K562 (cell line): ENCODE measurements around the gene LCN15. TPM values are rescaled to one million over a fixed set of nuclear protein-coding genes. Genes with fewer than 3 reads are reported as not detected.

Experiments
- ATAC-seq: fragments of 200-7000 bp; cut with Tn5 transposase; 3 replicates; pipeline ENCODE4 v1.9.1; 2020; ENCODE audit warnings: moderate library complexity
- BruUV-seq: library from RNA; stranded (reverse); fragments of 400-500 nt; replicated peaks from 2 replicates; lab custom pipeline; 2021; lab: Mats Ljungman, UMichigan
- CTCF ChIA-PET: fragments of 300-600 bp; formaldehyde crosslinking; extraction: SDS; loops from one replicate; lab custom pipeline; 2021; ENCODE audit warnings: low intra/inter-chr PET ratio; lab: Yijun Ruan, JAX
- POLR2A ChIA-PET: fragments of 300-600, 350-650 bp; sonication (Branson Sonifier 250); formaldehyde crosslinking; extraction: SDS; loops from one replicate; lab custom pipeline; 2021; ENCODE audit warnings: antibody characterized with exemption, inconsistent platforms; lab: Yijun Ruan, JAX
- DNase-seq, 4 experiments: peaks; one replicate each; pipeline versions ENCODE4 v3.0.0 to v3.0.0-alpha.2; 2011 to 2018; ENCODE audit warnings: low spot score in 3 of 4, mixed read lengths in 3 of 4; ENCODE audit errors: extremely low read depth in 1 of 4
- FAIRE-seq: peaks from 2 replicates; lab custom pipeline; 2011; peaks lifted over from hg19 to GRCh38; lab: Jason Lieb, UNC
- H2AFZ ChIP-seq: 2 replicates; pipeline ENCODE4 v1.6.0; 2011; ENCODE audit warnings: low read depth, low read length, control low read depth, inconsistent platforms
- H3K27ac ChIP-seq: fragments of 200-600 bp; 3 replicates; pipeline ENCODE4 v1.8.0; 2011; ENCODE audit warnings: low read depth, mild to moderate bottlenecking, control low read depth, inconsistent platforms, low read length, moderate library complexity, mixed read lengths; ENCODE audit errors: extremely low read depth
- H3K27me3 ChIP-seq, 2 experiments: fragments of 300-600 bp in 1 of 2; 2 replicates in 1 of 2; 3 replicates in 1 of 2; pipeline versions ENCODE4 v1.6.0 to v1.8.0; 2011; ENCODE audit warnings: inconsistent platforms in 2 of 2, low read length in 2 of 2, mild to moderate bottlenecking in 1 of 2, mixed read lengths in 1 of 2, moderate library complexity in 1 of 2; ENCODE audit not compliant: control insufficient read depth in 2 of 2, insufficient read depth in 2 of 2
- H3K36me3 ChIP-seq: fragments of 300-600 bp; 3 replicates; pipeline ENCODE4 v1.8.0; 2011; ENCODE audit warnings: mild to moderate bottlenecking, low read length, inconsistent platforms; ENCODE audit not compliant: control insufficient read depth, insufficient read depth
- H3K4me1 ChIP-seq, 2 experiments: fragments of 200-600 bp in 1 of 2; replicated peaks in 1 of 2; 2 replicates in 1 of 2; 3 replicates in 1 of 2; pipeline versions ENCODE4 v1.5.1 to v1.8.0; 2011; ENCODE audit warnings: inconsistent platforms in 2 of 2, low read length in 2 of 2, mild to moderate bottlenecking in 1 of 2, mixed read lengths in 1 of 2, moderate library complexity in 1 of 2; ENCODE audit not compliant: control insufficient read depth in 2 of 2, insufficient read depth in 2 of 2
- H3K4me2 ChIP-seq: 2 replicates; pipeline ENCODE4 v1.6.1; 2011; ENCODE audit warnings: low read length, control low read depth, inconsistent platforms, mixed read lengths; ENCODE audit not compliant: insufficient read depth
- H3K4me3 ChIP-seq: fragments of 200-600 bp; sonication (generic), shearing (Covaris generic); 2 replicates; pipeline ENCODE4 v1.5.1; 2016; ENCODE audit warnings: control low read depth, inconsistent platforms
- H3K79me2 ChIP-seq: fragments of 200-600 bp; 3 replicates; pipeline ENCODE4 v1.8.0; 2011; ENCODE audit warnings: low read length, inconsistent platforms; ENCODE audit not compliant: control insufficient read depth, insufficient read depth
- H3K9ac ChIP-seq, 2 experiments: 2 replicates each; pipeline versions ENCODE4 v1.6.0 to v1.6.1; 2011; ENCODE audit warnings: low read depth in 2 of 2, low read length in 2 of 2, control low read depth in 1 of 2, inconsistent platforms in 1 of 2, mild to moderate bottlenecking in 1 of 2, mixed read lengths in 1 of 2; ENCODE audit not compliant: insufficient read depth in 1 of 2
- H3K9me1 ChIP-seq: one replicate; pipeline ENCODE4 v1.6.0; 2011; ENCODE audit warnings: inconsistent platforms, mild to moderate bottlenecking, low read length, moderate library complexity; ENCODE audit not compliant: control insufficient read depth, insufficient read depth
- H3K9me3 ChIP-seq: replicated peaks from 2 replicates; pipeline ENCODE4 v1.5.1; 2011; ENCODE audit warnings: low read depth, low read length, inconsistent platforms; ENCODE audit not compliant: control insufficient read depth, insufficient read depth
- H4K20me1 ChIP-seq: replicated peaks from 2 replicates; pipeline ENCODE4 v1.6.1; 2011; ENCODE audit warnings: low read length, inconsistent platforms, mixed read lengths; ENCODE audit not compliant: control insufficient read depth, insufficient read depth
- CREB3L1 ChIP-seq: fragments of 450-650 bp; IDR thresholded peaks from 2 replicates; pipeline ENCODE4 v1.6.1; 2014; ENCODE audit warnings: low read depth, mild to moderate bottlenecking, moderate library complexity, borderline replicate concordance
- KLF10 ChIP-seq: fragments of 250-450 bp; sonication (Bioruptor Pico); IDR thresholded peaks from 2 replicates; pipeline ENCODE4 v1.6.1; 2021; ENCODE audit warnings: matching md5 sums
- MED1 ChIP-seq: sonication (generic); formaldehyde crosslinking; IDR thresholded peaks from 2 replicates; pipeline ENCODE4 v1.8.1; 2023; ENCODE audit warnings: missing genetic modification reagents, borderline replicate concordance
- USF1 ChIP-seq: sonication (generic); formaldehyde crosslinking; IDR thresholded peaks from 2 replicates; pipeline ENCODE4 v1.9.0; 2022; ENCODE audit warnings: mild to moderate bottlenecking, missing genetic modification reagents
- WGBS: fragments of 100-300 bp; shearing (Covaris generic); methylation state at CpG from one replicate; pipeline ENCODE4 v1.1.6; 2016; ENCODE audit warnings: low coverage, mixed read lengths; ENCODE audit not compliant: insufficient coverage; ENCODE audit errors: missing lambda C conversion rate; 5-methylcytosine and 5-hydroxymethylcytosine counted together
- in situ Hi-C: fragments of 300-500 bp; cut with MboI; formaldehyde crosslinking; loops from 4 replicates; pipeline ENCODE4 v1.15.0; 2018; ENCODE audit warnings: inconsistent platforms, mixed read lengths
- intact Hi-C: fragments of 100-400 bp; cut with micrococcal nuclease; formaldehyde crosslinking; loops from 2 replicates; pipeline ENCODE4 v1.14.2; 2022
- polyA plus RNA-seq, 8 experiments: library from polyadenylated mRNA; depleted of rRNA in 4 of 8; stranded (reverse) in 5 of 8; unstranded in 3 of 8; fragments of >200 nt; fragmentation: Nextera tagmentation in 2 of 8; fragmentation: Illumina TruSeq in 1 of 8; extraction: Ambion mirVana in 2 of 8; extraction: Trizol in 1 of 8; gene quantifications; 2 replicates each; pipeline versions ENCODE4 v1.2.1 to v1.2.3, GENCODE V29; 2011 to 2014; ENCODE audit warnings: inconsistent platforms in 1 of 8, missing spikeins in 1 of 8
- total RNA-seq, 7 experiments: library from RNA; depleted of rRNA in 6 of 7; stranded (reverse); fragments of >200 nt in 6 of 7; fragmentation: Illumina TruSeq in 2 of 7; extraction: Trizol in 2 of 7; gene quantifications; 2 replicates each; pipeline versions ENCODE4 v1.2.1 to v1.2.3, GENCODE V29; 2011 to 2021; ENCODE audit warnings: low replicate concordance in 1 of 7

LCN15 gene
- total and polyA plus RNA-seq, 9 of the 15 experiments (the other 6 are each of a cell fraction or from before 2014, with no cell fraction given), result 0.66 TPM; not detected in 8

GRCh38 chr9:136763649-136764035, 676 bp downstream of the LCN15 start:
- POLR2A ChIA-PET, result interaction anchor here (0.5 to 1.5 kb wide), 2 partner anchors 37 to 69 kb away, joined by 3 to 4 read pairs; no protein-coding TSS in a partner anchor
- peak overlapping the region; percentile 58; the same call in 1 of the 2 replicates for H3K4me2 ChIP-seq

More at GRCh38 chr9:136763649-136764035, 676 bp downstream of the LCN15 start:
- Histone ChIP-seq H3K4me1 (peaks cover 16 to 71% of the 10 kb centered on the region in 2 experiments; a peak in 4 of 5 replicates), H3K79me2 (no peaks in the 10 kb centered on the region), H3K9ac (peak overlapping the region in 1 of 2 experiments; percentile 83; a peak in 2 of 4 replicates), H3K27me3 (peaks cover 0 to 5% of the 10 kb centered on the region in 2 experiments; a peak in 1 of 5 replicates), H3K4me3 (no peak overlapping the region), H2AFZ (0 out of 2 replicates have a peak overlapping the region, but pooled peaks have one; percentile 80), H3K9me1 (no peaks in the 10 kb centered on the region), H3K9me3 (no peaks in the 10 kb centered on the region), H3K36me3 (no peaks in the 10 kb centered on the region), H3K27ac (no peak overlapping the region), H4K20me1 (no peaks in the 10 kb centered on the region)
- TF ChIP-seq CREB3L1, result no peak
- 0 out of 2 replicates have a peak, but pooled peaks have one; percentile 16 for TF ChIP-seq MED1 (CRISPR knock-in tag)
- peak; percentile 22; the same call in 1 of the 2 replicates for TF ChIP-seq USF1 (CRISPR knock-in tag)
- no peak for TF ChIP-seq KLF10
- CTCF ChIA-PET, result interaction anchor here (0.7 kb wide), 1 partner anchor 21 kb away, joined by 3 read pairs; no protein-coding TSS in a partner anchor
- intact Hi-C loops (no loop called here), in situ Hi-C loops (no loop called here)
- no peak for ATAC-seq
- BruUV-seq, result no TSS peak
- no peak for FAIRE-seq
- 83% methylated on average over 7 of the region's 14 CpGs for WGBS
- DNase-seq, result no peak
